SH-SY5Y (cell line): ENCODE results near the gene MYLK4.

Experiments used
- GATA2 ChIP-seq: IDR thresholded peaks from 2 replicates; pipeline ENCODE4 v1.6.1; 2011; ENCODE audit warnings: mild to moderate bottlenecking, low read depth, low read length
- GATA3 ChIP-seq: IDR thresholded peaks from 2 replicates; pipeline ENCODE4 v1.6.1; 2011; ENCODE audit warnings: low read depth, mild to moderate bottlenecking, low read length, moderate library complexity

- no peak for TF ChIP-seq GATA3
- no peak for TF ChIP-seq GATA2
Observed at GRCh38 chr6:2725364-2725988, 25.2 kb downstream of the MYLK4 start.
